Ramos (cell line): ENCODE data around the gene SEH1L.

Experiments used
- in situ Hi-C: fragments of 300-500 bp; cut with MboI; formaldehyde crosslinking; loops from one replicate; pipeline ENCODE4 v1.14.3; 2022; ENCODE audit warnings: low sequenced_read_pairs; ENCODE audit not compliant: unreplicated experiment

Gene SEH1L

GRCh38 chr18:13025233-13025632 lies 77.4 kb downstream of the SEH1L start:
- in situ Hi-C loops, result no loop called here

- in situ Hi-C loops, result no loop called here
These were observed 78.9 kb downstream of the SEH1L start for GRCh38 chr18:13026583-13027270.

GRCh38 chr18:13028869-13029268 lies 81.1 kb downstream of the SEH1L start:
- in situ Hi-C loops, result no loop called here

GRCh38 chr18:13032173-13032572 lies 84.4 kb downstream of the SEH1L start:
- in situ Hi-C loops, result no loop called here

GRCh38 chr18:13035249-13035914 lies 87.6 kb downstream of the SEH1L start:
- in situ Hi-C loops, result no loop called here

- in situ Hi-C loops, result no loop called here
These were observed 89.0 kb downstream of the SEH1L start for GRCh38 chr18:13036622-13037320.
